Ovary (tissue), 3 donors: ENCODE measurements around the gene PCSK5.

Experiments
- EP300 ChIP-seq: sonication (generic); formaldehyde crosslinking; IDR thresholded peaks from one replicate; pipeline ENCODE4 v1.6.1; 2017; ENCODE audit warnings: antibody characterized with exemption
- POLR2A ChIP-seq: fragments of 450-650 bp; IDR thresholded peaks from one replicate; pipeline ENCODE4 v1.6.1; 2017; ENCODE audit warnings: antibody characterized with exemption, mild to moderate bottlenecking, moderate library complexity
- TF ChIP-seq, protein P1 (sequence below), 3 donors: fragments of 450-650 bp in 2 of 3; fragments of 200-600 bp in 1 of 3; IDR thresholded peaks; one replicate each; pipeline versions ENCODE4 v1.5.1 to v1.8.0; 2016 to 2022; ENCODE audit warnings: antibody characterized with exemption in 3 of 3, mild to moderate bottlenecking in 1 of 3
- donor health status: DM: no; HTN: no; CAD: no.

DNA sequence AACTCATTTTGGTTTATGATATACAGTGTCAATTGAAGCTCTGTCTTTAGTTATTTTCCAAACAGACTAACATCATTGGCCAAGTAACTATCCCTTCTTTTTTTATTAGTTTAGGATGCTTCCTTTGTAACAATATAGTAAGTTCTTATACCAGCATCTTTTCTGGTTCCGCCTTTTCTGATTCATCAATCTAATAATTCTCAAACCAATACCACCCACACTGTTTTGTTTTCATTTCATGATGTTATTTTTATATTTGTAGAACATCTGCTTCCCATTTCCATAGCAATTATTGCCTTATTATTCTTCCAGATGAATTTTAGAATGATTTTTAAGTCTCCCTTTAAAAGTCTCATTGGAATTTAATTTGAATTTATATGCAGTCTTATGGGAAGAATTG lies 285.7 kb downstream of the PCSK5 start:
- TF ChIP-seq, protein P1, sequence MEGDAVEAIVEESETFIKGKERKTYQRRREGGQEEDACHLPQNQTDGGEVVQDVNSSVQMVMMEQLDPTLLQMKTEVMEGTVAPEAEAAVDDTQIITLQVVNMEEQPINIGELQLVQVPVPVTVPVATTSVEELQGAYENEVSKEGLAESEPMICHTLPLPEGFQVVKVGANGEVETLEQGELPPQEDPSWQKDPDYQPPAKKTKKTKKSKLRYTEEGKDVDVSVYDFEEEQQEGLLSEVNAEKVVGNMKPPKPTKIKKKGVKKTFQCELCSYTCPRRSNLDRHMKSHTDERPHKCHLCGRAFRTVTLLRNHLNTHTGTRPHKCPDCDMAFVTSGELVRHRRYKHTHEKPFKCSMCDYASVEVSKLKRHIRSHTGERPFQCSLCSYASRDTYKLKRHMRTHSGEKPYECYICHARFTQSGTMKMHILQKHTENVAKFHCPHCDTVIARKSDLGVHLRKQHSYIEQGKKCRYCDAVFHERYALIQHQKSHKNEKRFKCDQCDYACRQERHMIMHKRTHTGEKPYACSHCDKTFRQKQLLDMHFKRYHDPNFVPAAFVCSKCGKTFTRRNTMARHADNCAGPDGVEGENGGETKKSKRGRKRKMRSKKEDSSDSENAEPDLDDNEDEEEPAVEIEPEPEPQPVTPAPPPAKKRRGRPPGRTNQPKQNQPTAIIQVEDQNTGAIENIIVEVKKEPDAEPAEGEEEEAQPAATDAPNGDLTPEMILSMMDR (IDR thresholded peaks at IDR 0.05), result no peak
- TF ChIP-seq POLR2A (no peak), EP300 (no peak)
